H54 (cell line): ENCODE results near the gene ARSG.

Experiments used
- DNase-seq: peaks from one replicate; pipeline ENCODE4 v3.0.0; 2011; ENCODE audit warnings: low spot score, mixed read lengths; ENCODE audit not compliant: insufficient read length
- FAIRE-seq: peaks from 3 replicates; lab custom pipeline; 2011; peaks lifted over from hg19 to GRCh38; lab: Jason Lieb, UNC
- POLR2A ChIP-seq: IDR thresholded peaks from 2 replicates; pipeline ENCODE4 v1.6.1; 2011; ENCODE audit warnings: low read depth, mild to moderate bottlenecking, low read length

ARSG gene

DNA sequence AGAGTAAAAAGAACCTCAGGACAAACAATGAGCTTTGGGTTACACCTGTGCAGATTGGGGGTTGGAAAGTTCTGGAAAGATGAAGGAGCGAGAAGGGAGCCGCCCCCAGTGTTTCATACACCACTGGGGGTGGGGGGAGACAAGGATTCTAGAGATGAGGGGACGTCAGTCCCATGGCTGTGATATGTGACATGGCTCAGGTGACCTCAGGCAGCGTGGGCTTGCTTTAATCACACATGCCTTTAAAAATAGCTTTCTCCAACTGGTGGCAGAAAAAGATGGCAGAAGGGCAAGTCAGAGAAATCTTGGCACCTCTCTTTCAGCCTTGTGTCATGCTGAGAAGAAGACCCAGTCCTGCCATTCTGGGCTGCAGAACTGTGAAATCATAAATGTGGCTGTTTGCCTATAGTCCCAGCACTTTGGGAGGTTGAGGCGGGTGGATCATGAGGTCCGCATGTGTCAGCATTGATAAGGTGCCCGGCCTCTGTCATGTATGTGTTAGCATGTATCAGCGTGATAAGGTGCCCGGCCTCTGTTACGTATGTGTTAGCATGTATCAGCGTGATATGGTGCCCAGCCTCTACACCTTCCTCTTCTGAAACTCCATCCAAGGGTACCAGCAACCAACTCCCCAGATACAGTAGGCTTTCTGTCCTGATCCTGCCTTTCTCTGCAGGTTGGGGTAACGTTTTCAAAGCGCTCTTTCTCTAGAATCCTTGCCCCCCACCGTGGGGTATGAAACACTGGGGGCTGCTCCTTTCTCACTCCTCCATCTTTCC is 141.0 kb downstream of the ARSG start:
- DNase-seq = no peak
- TF ChIP-seq POLR2A = no peak
- no peak for FAIRE-seq

GRCh38 chr17:68433211-68433610 is 141.9 kb downstream of the ARSG start:
- no peak for DNase-seq
- no peak for TF ChIP-seq POLR2A
- no peak for FAIRE-seq

DNA sequence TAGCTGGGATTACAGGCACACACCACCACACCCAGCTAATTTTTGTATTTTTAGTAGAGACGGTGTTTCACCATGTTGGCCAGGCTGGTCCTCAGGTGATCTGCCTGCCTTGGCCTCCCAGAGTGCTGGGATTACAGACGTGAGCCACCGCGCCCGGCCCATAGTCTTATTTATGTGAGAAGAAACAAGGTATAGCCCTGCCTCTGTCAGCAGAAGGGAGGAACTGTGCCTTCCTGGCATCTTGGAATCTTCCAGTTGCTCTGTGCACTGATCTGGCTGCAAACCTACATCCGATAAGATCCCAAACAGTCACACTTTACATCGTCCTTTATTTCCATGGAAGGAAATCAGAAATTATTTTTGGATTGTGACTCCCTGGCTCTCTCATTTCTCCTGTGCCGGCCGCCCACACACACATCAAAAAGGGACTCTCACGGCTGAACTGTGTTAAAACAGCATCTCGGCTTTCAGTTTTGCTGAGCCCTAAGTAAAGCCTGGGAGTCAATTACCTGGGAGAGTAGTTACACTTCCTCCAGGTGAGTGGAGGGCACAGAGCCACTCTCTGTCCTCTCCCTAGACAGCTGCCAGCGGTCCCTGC is 142.7 kb downstream of the ARSG start:
- DNase-seq (no peak), FAIRE-seq (no peak)
- no peak for TF ChIP-seq POLR2A

GRCh38 chr17:68435361-68435760 is 144.1 kb downstream of the ARSG start:
- DNase-seq = no peak
- FAIRE-seq = no peak
- TF ChIP-seq POLR2A = no peak

GRCh38 chr17:68435876-68436842 is 144.9 kb downstream of the ARSG start:
- FAIRE-seq = peak; percentile 78
- DNase-seq = peak; percentile 76
- no peak for TF ChIP-seq POLR2A

GRCh38 chr17:68437979-68438822 is 146.9 kb downstream of the ARSG start:
- FAIRE-seq (no peak), DNase-seq (no peak)
- TF ChIP-seq POLR2A = no peak

- no peak for TF ChIP-seq POLR2A
- FAIRE-seq (no peak), DNase-seq (no peak)
Observed at GRCh38 chr17:68439656-68440290, 148.5 kb downstream of the ARSG start.

DNA sequence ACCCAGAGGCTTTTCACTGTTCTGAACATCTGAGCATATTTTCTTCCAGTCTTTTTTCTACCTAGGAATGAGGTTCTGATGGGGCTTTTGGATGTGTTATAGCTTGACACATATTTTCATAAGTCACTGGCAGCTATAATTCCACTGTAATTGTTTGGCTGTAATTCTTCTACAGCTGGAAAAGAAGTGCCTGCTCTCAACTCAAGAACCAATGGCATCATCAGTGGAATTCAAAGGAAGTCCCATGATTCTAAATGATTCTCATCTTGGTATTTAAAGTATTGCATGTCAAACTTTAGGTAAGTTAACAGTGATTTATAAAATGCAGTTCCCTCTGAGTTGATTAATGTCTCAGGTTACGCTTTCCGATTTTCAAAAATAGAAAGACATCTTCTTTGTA is 149.2 kb downstream of the ARSG start:
- FAIRE-seq (no peak), DNase-seq (no peak)
- no peak for TF ChIP-seq POLR2A

GRCh38 chr17:68441070-68441770 is 149.9 kb downstream of the ARSG start:
- no peak for FAIRE-seq
- no peak for DNase-seq
- no peak for TF ChIP-seq POLR2A

GRCh38 chr17:68443972-68444464 is 152.7 kb downstream of the ARSG start:
- TF ChIP-seq POLR2A = no peak
- FAIRE-seq = no peak
- DNase-seq = no peak

GRCh38 chr17:68445671-68446070 is 154.4 kb downstream of the ARSG start:
- DNase-seq (no peak), FAIRE-seq (no peak)
- TF ChIP-seq POLR2A = no peak

GRCh38 chr17:68446626-68447041 is 155.3 kb downstream of the ARSG start:
- FAIRE-seq = no peak
- no peak for DNase-seq
- TF ChIP-seq POLR2A = no peak
